GM18505 (cell line): ENCODE results near the gene PTPN18.
A peak's percentile ranks its signal among the peaks of the same experiment; 100 is the strongest.

Experiments used
- ATAC-seq: cut with Tn5 transposase; IDR thresholded peaks from one replicate; pipeline ENCODE4 v1.9.1; 2021; ENCODE audit not compliant: unreplicated experiment
- POLR2A ChIP-seq: IDR thresholded peaks from 4 replicates; pipeline ENCODE4 v1.6.1; 2011; ENCODE audit warnings: borderline replicate concordance; ENCODE audit not compliant: insufficient read depth, insufficient read length; ENCODE audit errors: extremely low read depth

Gene PTPN18

DNA sequence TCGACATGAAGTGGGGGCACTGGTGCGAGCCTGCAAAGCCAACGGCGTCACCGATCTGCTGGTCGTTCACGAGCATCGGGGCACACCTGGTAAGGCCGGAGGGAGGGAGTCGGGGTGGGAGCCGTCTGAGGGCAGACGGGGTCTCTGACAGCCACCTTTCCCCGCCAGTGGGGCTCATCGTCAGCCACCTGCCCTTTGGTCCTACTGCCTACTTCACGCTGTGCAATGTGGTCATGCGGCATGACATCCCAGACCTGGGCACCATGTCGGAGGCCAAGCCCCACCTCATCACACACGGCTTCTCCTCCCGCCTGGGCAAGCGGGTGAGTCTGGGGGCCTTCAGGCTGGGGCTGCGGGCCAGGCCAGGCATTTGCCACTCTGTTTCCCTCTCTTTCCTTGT is 10.2 kb upstream of the PTPN18 start:
- ATAC-seq, result no peak
- no peak for TF ChIP-seq POLR2A

DNA sequence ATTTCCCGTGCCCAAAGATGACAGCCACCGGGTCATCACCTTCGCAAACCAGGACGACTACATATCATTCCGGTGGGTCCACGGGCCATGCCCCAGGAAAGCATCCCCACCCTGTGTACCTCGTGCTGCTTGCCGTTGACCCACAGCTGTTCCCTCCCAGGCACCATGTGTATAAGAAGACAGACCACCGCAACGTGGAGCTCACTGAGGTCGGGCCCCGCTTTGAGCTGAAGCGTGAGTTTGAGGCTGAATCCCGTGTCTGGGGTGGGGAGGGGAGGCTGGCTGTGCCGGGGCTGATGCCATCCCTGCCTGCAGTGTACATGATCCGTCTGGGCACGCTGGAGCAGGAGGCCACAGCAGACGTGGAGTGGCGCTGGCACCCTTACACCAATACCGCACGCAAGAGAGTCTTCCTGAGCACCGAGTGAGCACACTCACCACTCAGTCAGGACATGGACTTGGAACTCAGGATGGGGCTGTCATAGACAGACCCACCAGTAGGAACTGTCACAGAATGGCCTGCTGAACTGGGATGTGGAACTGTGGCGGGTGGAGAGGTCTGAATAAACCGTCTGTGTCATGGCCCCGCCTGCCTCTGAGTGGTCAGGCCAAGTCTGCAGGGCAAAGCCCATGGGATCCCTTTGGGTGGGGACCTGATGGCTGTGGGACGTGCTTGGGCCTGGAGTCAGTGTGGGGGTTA is 9.7 kb upstream of the PTPN18 start:
- TF ChIP-seq POLR2A, result no peak
- ATAC-seq, result no peak

DNA sequence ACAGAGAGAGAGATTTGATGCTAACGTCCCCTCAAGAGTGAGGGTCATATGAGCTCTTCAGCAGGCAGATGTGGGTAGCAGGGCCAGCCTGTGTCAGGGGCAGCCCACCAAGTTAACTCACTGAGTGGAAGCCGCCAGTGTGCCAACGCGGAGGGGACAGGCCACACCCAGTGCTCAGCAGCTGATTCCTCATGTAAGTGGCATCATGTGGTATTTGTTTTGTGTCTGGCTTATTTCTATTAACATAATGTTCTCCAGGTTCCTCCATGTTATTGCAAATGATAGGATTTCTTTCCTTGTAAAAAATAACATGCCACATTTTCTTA is 9.2 kb upstream of the PTPN18 start:
- TF ChIP-seq POLR2A, result no peak

DNA sequence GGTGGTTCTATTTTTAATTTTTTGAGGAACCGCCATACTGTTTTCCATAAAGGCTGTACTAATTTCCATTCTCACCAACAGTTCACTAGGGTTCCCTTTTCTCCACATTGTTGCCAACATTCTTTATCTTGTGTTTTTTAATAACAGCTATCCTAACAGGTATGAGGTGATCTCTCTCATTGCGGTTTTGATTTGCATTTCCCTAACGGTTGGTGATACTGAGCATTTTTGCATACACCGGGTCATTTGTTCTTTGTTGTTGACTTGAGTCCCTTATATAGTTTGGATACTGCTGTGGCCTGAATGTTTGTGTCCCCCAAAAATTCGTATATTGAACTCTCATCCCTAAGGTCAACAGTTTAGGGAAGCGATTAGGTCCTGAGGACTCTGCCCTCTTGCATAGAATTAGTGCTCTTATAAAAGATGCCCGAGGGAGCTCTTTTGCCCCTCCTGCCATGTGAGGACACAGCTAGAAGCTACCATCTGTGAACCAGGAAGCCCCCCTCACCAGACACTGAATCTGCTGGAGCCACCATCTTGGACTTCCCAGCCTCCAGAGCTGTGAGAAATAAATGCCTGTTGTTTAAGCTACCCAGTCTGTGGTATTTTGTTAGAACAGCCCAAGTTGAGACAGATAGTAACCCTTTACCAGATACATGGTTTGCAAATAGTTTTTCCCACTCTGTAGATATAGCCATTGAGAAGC is 8.5 kb upstream of the PTPN18 start:
- ATAC-seq, result no peak

More for the DNA sequence above, 9.2 kb upstream of the PTPN18 start:
- ATAC-seq, result no peak

DNA sequence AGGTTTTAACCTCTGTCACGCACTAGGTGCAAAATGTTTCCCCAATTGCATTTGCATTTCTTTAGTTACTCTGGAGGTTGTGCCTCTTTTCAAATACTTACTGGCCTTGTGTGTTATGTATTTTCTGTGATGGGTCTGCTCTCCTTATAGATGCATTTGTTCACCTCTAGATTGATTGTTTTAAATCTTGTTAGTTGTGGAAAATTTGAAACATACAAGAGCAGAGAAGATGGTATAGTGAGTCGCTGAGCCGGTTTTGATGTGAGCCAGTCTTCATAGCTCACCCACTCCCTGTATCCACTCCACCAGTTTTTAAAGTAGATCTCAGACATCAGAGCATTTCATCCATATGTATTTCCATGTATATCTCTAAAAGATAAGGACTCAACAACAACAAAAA is 6.7 kb upstream of the PTPN18 start:
- TF ChIP-seq POLR2A, result no peak
- ATAC-seq, result no peak

More for the DNA sequence above, 8.5 kb upstream of the PTPN18 start:
- no peak for TF ChIP-seq POLR2A

DNA sequence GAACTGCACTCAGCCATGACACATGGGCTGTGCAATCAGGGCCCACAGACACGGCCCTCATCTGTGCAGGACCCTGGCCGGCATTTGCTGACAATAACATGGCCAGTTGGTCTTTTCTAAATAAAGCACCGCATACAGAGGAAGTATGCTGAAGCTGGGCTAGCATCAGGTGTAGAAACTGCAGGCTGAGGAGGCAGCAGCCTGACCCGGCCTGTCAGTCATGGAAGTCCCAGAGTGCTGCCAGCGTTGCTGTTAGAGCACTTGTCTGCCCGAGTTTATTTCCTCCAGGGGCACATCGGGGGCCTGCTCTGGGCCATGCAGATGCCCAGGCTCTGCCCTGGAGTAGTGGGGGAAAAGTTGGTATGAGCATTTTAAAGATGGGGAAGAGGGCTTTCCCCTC is 4.1 kb upstream of the PTPN18 start:
- no peak for TF ChIP-seq POLR2A
- no peak for ATAC-seq

DNA sequence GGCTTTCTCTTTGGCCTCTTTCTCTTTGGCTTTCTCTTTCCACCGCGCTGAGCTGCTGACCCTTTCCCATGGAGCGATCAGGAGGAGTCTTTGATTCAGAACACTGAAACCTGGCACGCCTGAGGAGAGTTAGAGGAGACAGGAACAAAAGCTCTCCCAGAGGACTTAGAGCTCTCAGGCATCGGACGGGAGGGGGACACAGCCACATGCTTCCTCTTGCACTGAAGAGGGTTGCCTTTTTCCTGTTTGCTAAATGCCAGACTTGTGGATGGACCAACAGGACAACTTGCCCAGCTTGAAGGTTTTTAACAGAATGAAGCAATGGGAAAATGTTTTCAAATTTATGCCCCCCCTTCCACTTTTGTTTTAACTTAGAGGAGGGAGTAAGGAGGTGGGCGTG is 3.6 kb upstream of the PTPN18 start:
- no peak for ATAC-seq

DNA sequence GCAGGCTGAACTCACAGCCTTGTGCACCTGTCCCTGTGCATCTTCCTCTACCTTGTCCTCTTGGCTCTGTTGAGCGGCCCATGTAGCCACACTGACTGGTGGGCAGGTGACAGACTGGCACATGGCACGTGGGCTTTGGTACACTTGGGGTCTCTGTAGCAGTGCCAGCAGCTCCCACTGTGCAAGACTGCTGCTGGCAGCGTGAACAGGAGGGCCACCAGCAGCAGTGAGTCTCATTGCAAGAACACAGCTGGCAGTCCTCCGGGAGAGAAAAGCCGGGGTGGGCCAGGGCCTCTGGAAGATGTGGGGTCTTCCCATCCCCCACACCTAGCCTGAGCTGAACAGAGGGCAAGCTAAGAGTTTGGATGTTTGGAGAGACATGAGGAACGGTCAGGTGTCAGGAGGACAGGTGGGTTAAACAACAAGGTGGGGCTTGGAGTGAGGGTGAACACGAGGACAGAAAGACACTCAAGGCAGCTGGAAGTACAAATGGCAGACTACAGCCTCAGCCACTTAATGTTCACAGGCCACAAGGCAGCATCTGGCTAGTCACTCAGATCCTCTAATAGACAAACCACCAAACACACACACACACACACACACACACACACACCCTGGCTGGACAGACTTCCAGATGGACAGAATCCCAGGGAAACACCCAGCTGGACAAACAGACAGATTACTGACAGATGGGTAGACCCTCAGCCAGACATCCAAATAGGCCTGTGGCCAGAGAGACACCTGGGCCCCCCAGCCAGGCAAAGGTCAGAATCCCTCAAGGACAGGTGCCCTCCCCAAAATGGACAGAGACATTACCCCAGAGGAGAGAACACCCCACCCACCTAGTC is 2.3 kb upstream of the PTPN18 start:
- no peak for ATAC-seq

More for the DNA sequence above, 3.6 kb upstream of the PTPN18 start:
- TF ChIP-seq POLR2A, result no peak

DNA sequence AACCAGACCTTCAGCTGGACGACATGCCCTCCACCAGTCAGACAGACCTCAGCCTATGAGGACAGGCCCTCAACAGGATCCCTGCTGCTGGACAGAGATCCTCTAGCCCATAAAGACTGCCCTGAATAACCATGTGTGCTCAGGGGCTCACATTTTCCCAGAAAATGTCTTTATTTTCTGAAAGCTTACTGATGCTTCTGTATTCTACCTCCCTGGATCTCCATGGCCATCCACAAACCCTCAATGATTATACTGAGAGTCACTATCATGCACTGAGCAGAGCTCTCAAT is 1.8 kb upstream of the PTPN18 start:
- TF ChIP-seq POLR2A, result no peak

More for the DNA sequence above, 2.3 kb upstream of the PTPN18 start:
- TF ChIP-seq POLR2A, result no peak

DNA sequence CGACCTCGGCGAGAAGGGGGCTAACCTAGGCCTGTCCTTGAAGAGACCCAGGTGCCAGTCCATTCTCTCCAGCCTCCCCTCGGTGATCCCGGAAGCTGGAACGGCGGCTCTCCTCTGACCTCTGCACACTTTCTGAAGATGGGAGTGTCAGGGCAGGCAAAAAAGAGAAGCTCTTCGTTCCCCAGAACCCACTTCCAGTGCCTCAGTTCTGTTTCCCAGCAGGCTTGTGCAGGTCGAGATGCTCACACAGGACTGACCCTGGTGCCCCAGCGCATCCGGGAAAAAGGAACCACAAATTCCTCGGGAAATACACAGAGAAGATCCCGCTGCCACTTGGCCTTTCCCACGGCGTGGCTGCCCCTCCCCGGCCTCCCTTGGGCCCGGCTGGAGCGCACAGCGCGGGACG is 681 bp upstream of the PTPN18 start:
- peak; percentile 1 for ATAC-seq

More for the DNA sequence above, 1.8 kb upstream of the PTPN18 start:
- ATAC-seq, result no peak

DNA sequence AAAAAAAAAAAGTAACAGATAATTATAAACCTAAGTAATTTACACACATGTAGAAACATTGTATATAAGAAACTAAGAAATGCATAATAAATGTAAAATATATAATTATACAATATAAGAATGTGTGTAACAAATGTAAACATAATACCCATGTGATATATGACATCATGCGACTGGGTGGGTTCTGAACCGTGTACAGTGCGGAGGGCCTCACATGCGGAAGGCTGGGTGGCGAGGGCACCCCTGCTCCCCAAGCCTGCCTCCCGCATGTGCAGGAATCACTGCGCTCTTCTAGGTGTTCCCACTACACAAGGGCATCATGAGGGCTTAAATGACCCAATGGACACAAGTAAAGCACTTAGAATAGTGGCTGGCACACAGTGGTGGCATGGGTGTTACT is 2.0 kb downstream of the PTPN18 start:
- TF ChIP-seq POLR2A, result no peak

More for the DNA sequence above, 681 bp upstream of the PTPN18 start:
- TF ChIP-seq POLR2A, result no peak

DNA sequence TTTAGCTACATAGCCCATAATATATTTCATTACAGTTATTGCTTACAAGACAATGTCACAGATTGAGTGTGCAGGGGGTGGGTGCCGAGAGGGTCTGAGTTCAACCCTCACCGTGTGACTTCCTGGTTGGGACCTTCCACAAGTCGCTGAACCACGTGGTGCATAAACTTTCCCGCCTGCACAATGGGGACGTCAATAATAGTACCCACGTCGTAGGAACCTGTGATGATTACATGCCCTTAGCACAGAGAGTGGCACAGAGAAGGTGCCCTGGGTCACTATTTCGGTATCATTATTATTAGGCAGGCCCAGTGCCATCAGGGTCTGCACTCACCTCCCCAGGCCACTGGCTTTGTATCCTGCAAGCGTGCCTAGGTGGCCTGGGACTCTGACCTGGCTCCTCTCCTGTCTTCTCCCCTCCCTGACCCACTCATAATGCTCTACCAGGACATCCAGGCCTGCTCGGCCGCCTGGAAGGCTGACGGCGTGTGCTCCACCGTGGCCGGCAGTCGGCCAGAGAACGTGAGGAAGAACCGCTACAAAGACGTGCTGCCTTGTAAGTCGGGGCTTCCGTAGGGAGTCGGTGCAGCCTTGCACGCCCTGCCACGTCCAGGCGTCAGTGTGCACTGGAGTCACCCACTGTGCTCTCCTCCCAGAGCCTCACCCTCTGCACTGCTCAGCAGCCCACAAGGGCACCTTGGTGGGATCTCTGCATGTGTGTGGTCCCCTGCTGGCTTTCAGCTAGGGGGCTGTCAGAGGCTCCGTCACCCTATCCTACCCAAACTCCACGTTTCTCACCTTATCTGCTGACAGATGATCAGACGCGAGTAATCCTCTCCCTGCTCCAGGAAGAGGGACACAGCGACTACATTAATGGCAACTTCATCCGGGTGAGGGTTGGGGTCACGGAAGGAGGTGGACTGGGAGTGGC is 2.8 kb downstream of the PTPN18 start:
- TF ChIP-seq POLR2A, result no peak
- ATAC-seq, result no peak

More for the DNA sequence above, 2.0 kb downstream of the PTPN18 start:
- ATAC-seq, result no peak

DNA sequence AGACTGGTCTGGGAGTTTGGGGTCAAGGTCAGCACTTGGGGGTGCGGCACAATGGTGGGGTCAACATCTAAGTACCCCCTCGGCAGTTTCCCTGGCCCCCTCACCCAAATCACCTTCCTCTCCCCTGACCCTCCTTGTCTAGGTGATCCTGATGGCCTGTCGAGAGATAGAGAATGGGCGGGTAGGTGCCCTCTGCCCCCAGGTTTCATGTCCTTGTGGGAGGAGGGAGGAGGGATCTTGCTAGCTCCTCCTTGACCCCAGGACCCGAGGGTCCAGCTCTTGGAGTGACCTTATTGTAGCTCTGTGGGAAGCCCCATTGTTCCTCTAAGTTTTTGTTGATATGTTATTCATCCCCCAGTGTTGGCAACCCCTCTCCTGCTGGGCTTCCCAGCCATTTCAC is 3.6 kb downstream of the PTPN18 start:
- no peak for TF ChIP-seq POLR2A
- ATAC-seq, result no peak
